ENCODE data around the gene TENM4.

GRCh38 chr11:79383874-79384273 lies 57.0 kb downstream of the TENM4 start:
- TF ChIP-seq, protein P1, sequence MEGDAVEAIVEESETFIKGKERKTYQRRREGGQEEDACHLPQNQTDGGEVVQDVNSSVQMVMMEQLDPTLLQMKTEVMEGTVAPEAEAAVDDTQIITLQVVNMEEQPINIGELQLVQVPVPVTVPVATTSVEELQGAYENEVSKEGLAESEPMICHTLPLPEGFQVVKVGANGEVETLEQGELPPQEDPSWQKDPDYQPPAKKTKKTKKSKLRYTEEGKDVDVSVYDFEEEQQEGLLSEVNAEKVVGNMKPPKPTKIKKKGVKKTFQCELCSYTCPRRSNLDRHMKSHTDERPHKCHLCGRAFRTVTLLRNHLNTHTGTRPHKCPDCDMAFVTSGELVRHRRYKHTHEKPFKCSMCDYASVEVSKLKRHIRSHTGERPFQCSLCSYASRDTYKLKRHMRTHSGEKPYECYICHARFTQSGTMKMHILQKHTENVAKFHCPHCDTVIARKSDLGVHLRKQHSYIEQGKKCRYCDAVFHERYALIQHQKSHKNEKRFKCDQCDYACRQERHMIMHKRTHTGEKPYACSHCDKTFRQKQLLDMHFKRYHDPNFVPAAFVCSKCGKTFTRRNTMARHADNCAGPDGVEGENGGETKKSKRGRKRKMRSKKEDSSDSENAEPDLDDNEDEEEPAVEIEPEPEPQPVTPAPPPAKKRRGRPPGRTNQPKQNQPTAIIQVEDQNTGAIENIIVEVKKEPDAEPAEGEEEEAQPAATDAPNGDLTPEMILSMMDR (IDR thresholded peaks at IDR 0.05; ENCODE audit: borderline replicate concordance, extremely low read depth, low read length, poor library complexity, severe bottlenecking): no peak
- no peak for TF ChIP-seq EZH2 (IDR thresholded peaks at IDR 0.05; ENCODE audit: borderline replicate concordance, low read depth, low read length, severe bottlenecking)

Data from DND-41 (cell line).